ENCODE measurements around the gene ADAMTS7. TPM values are rescaled to one million over a fixed set of nuclear protein-coding genes. Genes with fewer than 3 reads are reported as not detected.
"Not testable (repeated sequence)": the region's sequence is repeated elsewhere in the genome, so short reads cannot be mapped to it uniquely, and the experiment has no call there.

Gene ADAMTS7
- total RNA-seq, 1 donor from 2014 or later: 9.9 TPM

DNA sequence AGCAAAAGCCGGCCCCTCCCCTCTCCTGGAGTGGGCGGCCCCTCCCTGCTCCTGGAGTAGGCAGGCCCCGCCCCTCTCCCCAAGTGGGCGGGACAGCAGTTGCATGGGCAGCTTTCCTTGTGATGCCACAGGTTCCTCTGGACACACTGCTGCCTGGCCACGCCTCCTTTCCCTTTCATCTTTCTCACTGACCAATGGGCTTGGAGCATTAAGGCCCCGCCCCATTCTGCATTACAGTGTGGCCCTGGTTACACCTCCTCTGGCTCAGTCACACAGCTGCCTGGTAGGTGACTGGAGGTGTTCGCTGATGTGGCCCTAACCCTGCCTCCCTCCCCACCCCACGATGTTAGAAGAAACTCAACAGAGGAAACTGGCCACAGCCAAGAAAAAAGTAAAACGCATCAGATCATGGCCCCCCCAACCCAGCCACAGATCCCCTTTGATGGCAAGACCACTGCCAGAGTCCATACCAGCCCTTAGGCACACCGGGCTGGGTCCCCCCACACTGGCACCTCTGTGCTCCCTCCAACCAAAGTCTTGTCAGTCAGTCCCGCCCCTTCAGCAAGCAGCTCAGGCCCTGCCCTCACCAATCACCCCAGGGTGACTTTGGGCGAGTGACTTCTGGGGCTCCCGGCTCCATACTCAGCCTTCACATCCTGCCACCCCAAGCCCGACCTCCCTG is 84.3 kb downstream of the ADAMTS7 start:
- DNase-seq (ENCODE audit: low read depth): no peak

DNA sequence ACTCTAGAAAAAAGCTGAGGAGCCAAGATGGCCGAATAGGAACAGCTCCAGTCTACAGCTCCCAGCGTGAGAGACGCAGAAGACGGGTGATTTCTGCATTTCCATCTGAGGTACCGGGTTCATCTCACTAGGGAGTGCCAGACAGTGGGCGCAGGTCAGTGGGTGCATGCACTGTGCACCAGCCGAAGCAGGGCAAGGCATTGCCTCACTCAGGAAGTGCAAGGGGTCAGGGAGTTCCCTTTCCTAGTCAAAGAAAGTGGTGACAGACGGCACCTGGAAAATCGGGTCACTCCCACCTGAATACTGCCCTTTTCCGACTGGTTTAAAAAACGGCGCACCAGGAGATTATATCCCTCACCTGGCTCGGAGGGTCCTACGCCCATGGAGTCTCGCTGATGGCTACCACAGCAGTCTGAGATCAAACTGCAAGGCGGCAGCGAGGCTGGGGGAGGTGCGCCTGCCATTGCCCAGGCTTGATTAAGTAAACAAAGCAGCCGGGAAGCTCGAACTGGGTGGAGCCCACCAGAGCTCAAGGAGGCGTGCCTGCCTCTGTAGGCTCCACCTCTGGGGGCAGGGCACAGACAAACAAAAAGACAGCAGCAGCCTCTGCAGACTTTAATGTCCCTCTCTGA is 91.3 kb downstream of the ADAMTS7 start:
- not testable (repeated sequence) for DNase-seq (ENCODE audit: low read depth)

DNA sequence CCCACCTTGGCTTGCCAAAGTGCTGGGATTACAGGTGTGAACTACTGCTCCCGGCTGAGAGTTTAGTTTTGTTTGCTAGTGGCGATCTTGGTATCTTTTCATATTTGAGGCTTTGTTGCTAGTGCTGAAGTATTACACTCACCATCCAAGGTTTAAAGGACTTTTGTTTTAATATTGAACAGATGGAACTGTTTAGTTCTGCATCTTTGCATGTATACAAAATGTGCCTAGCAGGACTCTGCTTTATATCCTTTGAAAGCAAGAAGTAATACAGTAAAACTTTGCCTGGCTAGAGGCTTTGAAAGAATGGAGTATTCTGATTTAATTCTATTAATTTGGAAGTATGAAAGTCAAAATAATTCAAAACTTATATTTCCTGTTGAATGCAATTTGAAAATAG is 92.4 kb downstream of the ADAMTS7 start:
- no peak for DNase-seq (ENCODE audit: low read depth)

DNA sequence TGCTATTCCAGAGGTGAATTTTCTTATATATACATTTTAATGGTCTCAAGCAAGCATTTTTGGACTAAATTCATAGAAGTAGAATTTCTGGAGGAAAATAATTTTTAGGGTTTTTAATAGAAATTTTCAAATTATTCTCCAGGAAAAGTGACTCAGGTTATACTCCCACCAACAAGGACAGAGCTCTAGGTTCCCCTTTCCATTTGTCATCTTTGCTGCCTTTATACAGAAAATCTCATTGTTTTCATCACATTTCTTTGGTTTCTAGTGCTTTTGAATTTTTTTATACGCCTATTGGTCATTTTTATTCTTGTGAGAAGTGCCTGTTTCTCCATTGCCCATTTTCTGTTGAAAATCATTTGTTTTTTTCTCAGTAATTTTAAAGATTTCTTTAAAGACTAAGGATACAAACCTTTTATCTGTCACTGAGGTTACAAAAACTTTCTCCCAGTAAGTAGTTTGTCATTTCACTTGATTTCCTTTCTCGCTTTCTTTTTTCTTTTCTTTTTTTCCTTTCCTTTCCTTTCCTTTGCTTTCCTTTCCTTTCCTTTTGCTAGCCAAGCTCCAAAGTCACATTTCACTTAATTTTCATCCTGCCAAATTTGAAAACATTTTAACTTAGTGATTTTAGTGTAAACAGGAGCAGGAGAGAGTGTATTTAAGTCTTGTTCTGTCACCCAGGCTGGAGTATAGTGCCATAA is 93.2 kb downstream of the ADAMTS7 start:
- no peak for DNase-seq (ENCODE audit: low read depth)

DNA sequence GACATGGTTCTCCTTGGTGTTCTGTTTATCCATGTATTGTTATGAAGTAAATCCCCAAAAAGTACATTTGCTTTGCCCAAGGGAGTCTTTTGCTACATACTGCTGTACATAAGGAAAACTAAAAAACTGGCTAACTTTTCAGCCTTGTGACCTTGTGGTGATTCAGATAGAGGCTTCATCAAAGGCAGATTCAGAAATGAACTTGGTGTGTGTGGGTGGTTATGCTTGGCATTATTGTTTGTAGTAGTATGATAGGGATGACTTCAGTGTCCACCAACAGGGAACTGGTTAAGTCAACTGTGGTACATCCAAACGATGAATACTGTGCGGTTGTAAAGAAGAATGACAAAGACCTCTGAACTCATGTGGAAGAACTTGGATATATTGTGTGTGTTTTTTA is 94.6 kb downstream of the ADAMTS7 start:
- DNase-seq (ENCODE audit: low read depth): no peak

DNA sequence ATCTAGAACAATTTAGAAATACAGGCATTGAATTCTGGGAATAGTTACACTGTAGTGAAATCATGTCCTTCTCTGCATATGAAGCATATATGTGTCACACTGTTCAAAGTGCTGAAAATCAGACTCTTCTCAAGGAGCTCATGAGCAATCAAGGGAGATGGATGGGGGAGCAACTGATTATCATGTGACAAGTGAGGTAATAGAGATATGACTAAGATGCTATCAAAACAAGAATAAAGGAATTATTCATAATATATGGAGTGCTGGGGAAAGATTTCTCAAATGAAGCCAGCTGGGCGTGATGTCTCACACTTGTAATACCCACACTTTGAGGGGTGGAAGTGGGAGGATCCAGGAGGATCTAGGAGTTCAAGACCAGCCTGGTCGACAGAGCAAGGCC is 95.3 kb downstream of the ADAMTS7 start:
- peak; percentile 53 for DNase-seq (ENCODE audit: low read depth)

DNA sequence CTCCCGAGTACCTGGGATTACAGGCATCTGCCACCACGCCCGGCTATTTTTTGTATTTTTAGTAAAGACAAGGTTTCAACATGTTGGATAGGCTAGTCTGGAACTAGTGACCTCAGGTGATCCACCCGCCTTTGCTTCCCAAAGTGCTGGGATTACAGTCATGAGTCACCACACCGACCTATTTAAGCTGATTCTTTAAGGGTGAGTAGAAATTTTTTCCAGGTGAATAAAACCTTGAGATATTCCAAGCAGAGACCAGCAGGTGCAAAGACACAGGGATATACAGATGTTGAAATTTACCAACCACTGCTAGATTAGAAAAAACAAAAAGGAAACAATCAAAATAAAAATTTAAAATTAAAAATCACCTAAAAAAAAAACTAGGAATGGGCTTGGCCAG is 95.8 kb downstream of the ADAMTS7 start:
- peak; percentile 38 for DNase-seq (ENCODE audit: low read depth)

DNA sequence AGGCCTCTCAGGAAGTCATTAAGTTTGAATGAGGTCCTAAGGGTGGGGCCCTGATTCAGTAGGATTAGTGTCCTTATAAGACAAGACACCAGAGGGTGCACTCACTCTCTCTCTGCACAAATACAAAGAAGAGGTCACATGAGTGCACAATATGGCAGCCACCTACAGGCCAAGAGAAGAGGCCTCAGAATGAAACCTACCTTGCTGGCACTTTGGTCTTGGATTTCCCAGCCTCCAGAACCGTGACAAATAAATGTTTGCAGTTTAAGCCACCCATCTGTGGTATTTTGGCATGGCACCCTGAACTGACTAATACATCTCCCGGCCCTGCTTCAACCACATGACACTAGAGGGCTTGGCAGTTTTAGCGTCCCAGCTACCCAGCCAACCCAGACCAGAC is 96.4 kb downstream of the ADAMTS7 start:
- no peak for DNase-seq (ENCODE audit: low read depth)

DNA sequence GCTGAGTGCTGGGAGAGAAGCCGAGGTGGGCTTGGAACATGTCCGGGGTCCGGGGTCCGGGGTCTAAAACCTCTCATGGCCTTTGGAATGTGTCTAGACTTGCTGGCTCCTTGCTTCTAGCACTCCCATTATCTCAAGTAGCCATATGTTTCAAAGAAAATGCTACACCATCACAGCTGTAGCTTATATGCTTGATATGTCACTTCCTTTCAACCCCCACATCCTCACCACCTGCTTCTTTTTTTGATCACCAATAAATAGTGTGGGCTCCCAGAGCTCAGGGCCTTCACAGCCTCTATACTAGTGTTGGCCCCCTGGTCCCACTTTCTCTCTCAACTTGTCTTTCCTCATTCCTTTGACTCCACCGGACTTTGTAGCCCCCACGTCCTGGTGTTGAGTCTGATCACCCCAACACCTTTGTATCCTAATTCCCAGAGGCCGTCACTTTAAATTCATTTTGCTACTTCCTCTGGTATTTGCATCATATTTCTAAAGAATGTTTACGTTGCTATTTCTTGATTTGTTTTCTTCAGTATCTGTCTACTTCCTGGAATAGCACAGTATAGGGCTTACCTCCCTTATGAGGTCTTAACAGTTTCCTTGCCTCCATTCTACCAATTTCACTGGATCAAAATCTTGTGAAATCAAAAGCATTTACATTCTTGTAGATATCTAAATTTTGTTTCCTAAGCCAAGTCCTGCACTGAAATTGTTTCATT is 98.3 kb downstream of the ADAMTS7 start:
- no peak for DNase-seq (ENCODE audit: low read depth)

DNA sequence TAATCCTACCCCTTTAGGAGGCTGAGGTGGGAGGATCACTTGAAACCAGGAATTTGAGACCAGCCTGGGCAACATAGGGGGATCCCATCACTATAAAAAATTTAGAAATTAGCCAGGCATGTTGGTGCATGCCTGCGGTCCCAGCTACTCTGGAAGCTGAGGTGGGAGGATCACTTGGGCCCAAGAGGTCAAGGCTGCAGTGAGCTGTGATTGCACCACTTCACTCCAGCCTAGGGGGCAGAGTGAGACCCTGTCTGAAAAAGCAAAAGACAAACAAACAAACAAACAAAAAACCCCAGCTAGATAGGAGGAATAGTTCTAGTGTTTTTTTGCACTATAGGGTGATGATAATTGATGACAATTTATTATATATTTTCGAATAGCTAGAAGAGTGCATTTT is 99.6 kb downstream of the ADAMTS7 start:
- DNase-seq (ENCODE audit: low read depth): no peak

DNA sequence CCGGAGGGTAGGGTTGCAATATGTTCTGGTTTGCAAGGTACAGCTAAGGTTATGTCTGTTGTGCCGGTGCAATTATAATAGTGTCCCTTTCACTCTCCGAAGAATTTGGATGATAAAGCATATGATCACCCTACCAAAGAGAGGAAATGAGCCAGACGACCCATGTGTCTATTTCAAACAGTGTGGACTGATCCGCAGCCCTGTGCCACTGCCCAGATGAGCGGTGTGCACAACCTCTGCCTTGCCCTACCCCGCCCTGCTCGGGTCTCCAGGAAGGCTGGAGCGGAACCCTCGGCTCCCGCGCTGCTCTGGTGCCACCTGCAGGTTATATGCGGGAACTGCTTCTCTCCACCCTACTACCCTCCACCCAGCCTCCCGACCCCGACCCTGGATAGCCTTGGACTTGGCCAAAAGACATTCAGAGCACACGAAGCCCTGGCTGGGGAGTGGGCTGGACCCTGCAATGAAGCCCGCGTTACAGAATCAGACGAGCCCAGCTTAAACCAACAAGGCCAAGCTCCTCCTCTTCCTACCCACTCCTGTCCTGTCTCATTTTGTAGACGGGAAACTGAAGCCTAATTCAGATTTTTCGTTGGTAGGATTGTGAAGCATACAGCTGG is 101.9 kb downstream of the ADAMTS7 start:
- DNase-seq (ENCODE audit: low read depth): no peak

Other genes starting within 250 kb of the ADAMTS7 start
- gene CHRNA5, start 245.9 kb downstream of the ADAMTS7 start, total RNA-seq: 4.1 and 6.6 TPM in 2 replicates
- gene CHRNA3, start 190.5 kb downstream of the ADAMTS7 start, total RNA-seq: not detected in 2 replicates
- gene CHRNB4, start 170.3 kb downstream of the ADAMTS7 start, total RNA-seq: 0.15 TPM in 1 of 2 replicates, not detected in the other
- gene MORF4L1, start 61.4 kb upstream of the ADAMTS7 start, total RNA-seq: 422 and 542 TPM in 2 replicates
- 48.6 and 103 TPM in 2 replicates for gene CTSH, start 133.6 kb upstream of the ADAMTS7 start, total RNA-seq